ENCODE results near the gene ZNF513.
A peak's percentile ranks its signal among the peaks of the same experiment; 100 is the strongest.
"Not testable (repeated sequence)": the region's sequence is repeated elsewhere in the genome, so short reads cannot be mapped to it uniquely, and the experiment has no call there.

ZNF513 gene

GRCh38 chr2:27380626-27381545 lies at the start of gene ZNF513:
TSS of gene ZNF513 (minus strand) at chr2:27380734. CDS start at chr2:27380526, 208 bp downstream.
- peak; percentile 93 for DNase-seq

- peak; percentile 87 for DNase-seq
These were observed 48.5 kb upstream of the ZNF513 start for GRCh38 chr2:27428978-27429541.

GRCh38 chr2:27428213-27428977 lies 47.9 kb upstream of the ZNF513 start, which contains the start of gene NRBP1:
TSS of gene NRBP1 (plus strand) at chr2:27428631. CDS start at chr2:27433274, 4,643 bp downstream.
- DNase-seq, result peak; percentile 96

GRCh38 chr2:27427863-27428212 lies 47.3 kb upstream of the ZNF513 start:
- DNase-seq, result no peak

- not testable (repeated sequence) for DNase-seq
These were observed 44.5 kb upstream of the ZNF513 start for GRCh38 chr2:27425039-27425438.

GRCh38 chr2:27422958-27423357 lies 42.4 kb upstream of the ZNF513 start:
- no peak for DNase-seq

- DNase-seq, result no peak
These were observed 41.2 kb upstream of the ZNF513 start for GRCh38 chr2:27421660-27422250.

GRCh38 chr2:27420996-27421395 lies 40.5 kb upstream of the ZNF513 start:
- DNase-seq, result no peak

GRCh38 chr2:27416151-27416550 lies 35.6 kb upstream of the ZNF513 start:
- DNase-seq, result no peak

GRCh38 chr2:27412419-27413152 lies 32.1 kb upstream of the ZNF513 start:
- DNase-seq, result no peak

GRCh38 chr2:27409321-27410073 lies 29.0 kb upstream of the ZNF513 start, which contains the start of gene PPM1G:
TSS of gene PPM1G (minus strand) at chr2:27409591. CDS start at chr2:27409422, 169 bp downstream.
- peak; percentile 98 for DNase-seq

GRCh38 chr2:27408601-27409320 lies 28.2 kb upstream of the ZNF513 start:
- DNase-seq, result peak; percentile 52

- no peak for DNase-seq
These were observed 27.4 kb upstream of the ZNF513 start for GRCh38 chr2:27407798-27408491.

- DNase-seq, result no peak
These were observed 20.0 kb upstream of the ZNF513 start for GRCh38 chr2:27400348-27401135.

- no peak for DNase-seq
These were observed 18.4 kb upstream of the ZNF513 start for GRCh38 chr2:27398962-27399361.

- DNase-seq, result no peak
These were observed 12.7 kb upstream of the ZNF513 start for GRCh38 chr2:27393225-27393624.

- DNase-seq, result no peak
These were observed 10.5 kb upstream of the ZNF513 start for GRCh38 chr2:27390822-27391679.

- no peak for DNase-seq
These were observed 1.1 kb upstream of the ZNF513 start for GRCh38 chr2:27381577-27382181.
